Trophoblast cell (in vitro differentiated cells and primary cell): ENCODE data around the gene GRM5.
"Not testable (repeated sequence)": the region's sequence is repeated elsewhere in the genome, so short reads cannot be mapped to it uniquely, and the experiment has no call there.

Experiments
- DNase-seq, 2 donors: peaks; one replicate each; pipeline ENCODE4 v3.0.0-alpha.2; 2016
- H2AFZ ChIP-seq: 2 replicates; pipeline ENCODE4 v1.6.1; 2013; ENCODE audit warnings: low read length, moderate library complexity, mild to moderate bottlenecking; ENCODE audit not compliant: insufficient read depth, poor library complexity
- H2AK5ac ChIP-seq: 2 replicates; pipeline ENCODE4 v1.6.1; 2013; ENCODE audit warnings: mild to moderate bottlenecking, low read length
- H2BK120ac ChIP-seq: 2 replicates; pipeline ENCODE4 v1.6.1; 2013; ENCODE audit warnings: low read length, mild to moderate bottlenecking, moderate library complexity; ENCODE audit not compliant: insufficient read depth, poor library complexity
- H2BK12ac ChIP-seq: 2 replicates; pipeline ENCODE4 v1.6.1; 2013; ENCODE audit warnings: mild to moderate bottlenecking, low read length, moderate library complexity
- H2BK5ac ChIP-seq: 2 replicates; pipeline ENCODE4 v1.6.1; 2013; ENCODE audit warnings: low read length, low read depth, moderate library complexity, mild to moderate bottlenecking; ENCODE audit not compliant: poor library complexity
- H3K14ac ChIP-seq: 2 replicates; pipeline ENCODE4 v1.6.1; 2013; ENCODE audit warnings: mild to moderate bottlenecking, low read length
- H3K18ac ChIP-seq: 2 replicates; pipeline ENCODE4 v1.6.1; 2013; ENCODE audit warnings: mild to moderate bottlenecking, low read length
- H3K23ac ChIP-seq: 2 replicates; pipeline ENCODE4 v1.6.1; 2013; ENCODE audit warnings: low read length
- H3K27ac ChIP-seq: 2 replicates; pipeline ENCODE4 v1.5.1; 2013; ENCODE audit warnings: low read depth, mild to moderate bottlenecking, inconsistent platforms, low read length, moderate library complexity
- H3K27me3 ChIP-seq: 2 replicates; pipeline ENCODE4 v1.6.1; 2013; ENCODE audit warnings: inconsistent platforms, mild to moderate bottlenecking, low read length, moderate library complexity; ENCODE audit not compliant: insufficient read depth
- H3K36me3 ChIP-seq, 2 experiments: 1 replicate in 1 of 2; 2 replicates in 1 of 2; pipeline ENCODE4 v1.6.1; 2013; ENCODE audit warnings: low read length in 2 of 2, mild to moderate bottlenecking in 2 of 2, moderate library complexity in 1 of 2; ENCODE audit not compliant: insufficient read depth in 2 of 2, control insufficient read depth in 1 of 2
- H3K4ac ChIP-seq: 2 replicates; pipeline ENCODE4 v1.6.1; 2013; ENCODE audit warnings: low read depth, mild to moderate bottlenecking, low read length, moderate library complexity
- H3K4me1 ChIP-seq, 2 experiments: 1 replicate in 1 of 2; 2 replicates in 1 of 2; pipeline ENCODE4 v1.6.1; 2013; ENCODE audit warnings: low read length in 2 of 2, mild to moderate bottlenecking in 2 of 2, moderate library complexity in 1 of 2; ENCODE audit not compliant: insufficient read depth in 2 of 2, control insufficient read depth in 1 of 2
- H3K4me2 ChIP-seq: 2 replicates; pipeline ENCODE4 v1.6.1; 2013; ENCODE audit warnings: inconsistent platforms, mild to moderate bottlenecking, low read length, moderate library complexity
- H3K4me3 ChIP-seq: 2 replicates; pipeline ENCODE4 v1.5.1; 2013; ENCODE audit warnings: mild to moderate bottlenecking, low read depth, low read length, inconsistent platforms
- H3K79me1 ChIP-seq: one replicate; pipeline ENCODE4 v1.6.1; 2013; ENCODE audit warnings: low read length
- H3K79me2 ChIP-seq: 2 replicates; pipeline ENCODE4 v1.6.1; 2013; ENCODE audit warnings: low read length, mild to moderate bottlenecking; ENCODE audit not compliant: control insufficient read depth, insufficient read depth, poor library complexity
- H3K9ac ChIP-seq: 2 replicates; pipeline ENCODE4 v1.6.1; 2013; ENCODE audit warnings: mild to moderate bottlenecking, low read length
- H3K9me3 ChIP-seq: 2 replicates; pipeline ENCODE4 v1.6.1; 2013; ENCODE audit warnings: low read depth, mild to moderate bottlenecking, control low read depth, inconsistent platforms, low read length; ENCODE audit not compliant: insufficient read depth
- H4K12ac ChIP-seq: 2 replicates; pipeline ENCODE4 v1.6.1; 2013; ENCODE audit warnings: low read depth, mild to moderate bottlenecking, low read length, moderate library complexity
- H4K8ac ChIP-seq: 2 replicates; pipeline ENCODE4 v1.6.1; 2013; ENCODE audit warnings: low read depth, mild to moderate bottlenecking, low read length, moderate library complexity
- H4K91ac ChIP-seq: one replicate; pipeline ENCODE4 v1.6.1; 2013; ENCODE audit warnings: low read depth, mild to moderate bottlenecking, low read length, moderate library complexity
- WGBS: extraction: QIAGEN DNeasy Blood & Tissue Kit; methylation state at CpG from one replicate; pipeline ENCODE4 v1.1.7; 2013; ENCODE audit warnings: missing lambda C conversion rate; ENCODE audit not compliant: insufficient read length, insufficient coverage; ENCODE audit errors: extremely low coverage; 5-methylcytosine and 5-hydroxymethylcytosine counted together

Gene GRM5

GRCh38 chr11:88929665-88930064, 136.1 kb downstream of the GRM5 start:
- not testable (repeated sequence) for H3K4me1 ChIP-seq, H2BK120ac ChIP-seq, H3K27me3 ChIP-seq, H3K79me2 ChIP-seq, H3K9ac ChIP-seq, H4K91ac ChIP-seq, H2BK5ac ChIP-seq, H3K18ac ChIP-seq, H2AFZ ChIP-seq, H4K12ac ChIP-seq, H2BK12ac ChIP-seq, H3K23ac ChIP-seq, H3K4me3 ChIP-seq, H4K8ac ChIP-seq, H3K36me3 ChIP-seq, H2AK5ac ChIP-seq, H3K14ac ChIP-seq, H3K4ac ChIP-seq, H3K4me2 ChIP-seq, H3K27ac ChIP-seq, H3K79me1 ChIP-seq, H3K9me3 ChIP-seq
- WGBS = no CpG with 5 or more reads among the region's 1 CpG
- peak in 1 of 2 donors; percentile 21 for DNase-seq

GRCh38 chr11:88917065-88917464, 148.7 kb downstream of the GRM5 start:
- H2BK12ac ChIP-seq, H4K91ac ChIP-seq, H3K4ac ChIP-seq, H3K36me3 ChIP-seq, H3K14ac ChIP-seq, H3K9me3 ChIP-seq, H3K9ac ChIP-seq, H3K18ac ChIP-seq, H4K8ac ChIP-seq, H3K79me1 ChIP-seq, H3K27me3 ChIP-seq, H3K4me3 ChIP-seq, H2AFZ ChIP-seq, H3K4me2 ChIP-seq, H3K27ac ChIP-seq, H3K23ac ChIP-seq, H3K4me1 ChIP-seq, H3K79me2 ChIP-seq, H2AK5ac ChIP-seq, H2BK5ac ChIP-seq, H4K12ac ChIP-seq, DNase-seq, H2BK120ac ChIP-seq: not testable (repeated sequence)
- WGBS = no CpG with 5 or more reads among the region's 1 CpG

GRCh38 chr11:88909500-88909899, 156.3 kb downstream of the GRM5 start:
- Histone ChIP-seq H3K14ac (no peak overlapping the region), H3K36me3 (no peaks in the 10 kb centered on the region), H3K9me3 (no peaks in the 10 kb centered on the region), H3K4ac (no peak overlapping the region), H3K9ac (no peak overlapping the region), H3K18ac (no peak overlapping the region), H4K91ac (no peak overlapping the region), H3K4me2 (no peak overlapping the region), H3K79me2 (no peaks in the 10 kb centered on the region), H3K27me3 (no peaks in the 10 kb centered on the region), H3K79me1 (no peaks in the 10 kb centered on the region), H3K27ac (no peak overlapping the region), H4K12ac (no peak overlapping the region), H2BK120ac (no peak overlapping the region), H3K4me1 (no peaks in the 10 kb centered on the region), H2AFZ (no peak overlapping the region), H2BK12ac (no peak overlapping the region), H2AK5ac (no peak overlapping the region), H3K23ac (no peak overlapping the region), H2BK5ac (no peak overlapping the region), H4K8ac (no peak overlapping the region), H3K4me3 (no peak overlapping the region)
- no CpG with 5 or more reads among the region's 2 CpGs for WGBS
- no peak for DNase-seq

DNA sequence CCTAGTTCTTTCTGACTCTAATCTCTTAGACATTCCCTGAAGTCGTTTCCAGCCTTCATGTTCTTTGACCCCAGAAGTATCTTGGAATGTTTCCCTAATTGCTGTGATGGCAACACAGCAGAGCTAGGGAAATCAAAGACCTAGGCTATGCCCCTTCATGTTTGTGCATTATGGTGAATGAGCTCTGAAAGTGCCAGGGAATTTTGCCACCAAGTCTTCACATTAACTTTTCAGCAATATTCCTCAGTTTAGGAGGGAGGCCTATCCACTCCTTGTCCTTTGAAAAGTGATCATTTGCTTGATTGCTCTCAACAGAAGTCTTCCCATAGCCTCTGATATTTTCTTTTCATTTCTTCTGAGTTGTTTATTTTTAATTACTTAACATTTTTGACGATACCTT, 164.3 kb downstream of the GRM5 start:
- H2BK5ac ChIP-seq, H4K91ac ChIP-seq, H3K9ac ChIP-seq, H3K23ac ChIP-seq, H3K27me3 ChIP-seq, H3K4me2 ChIP-seq, H3K4me1 ChIP-seq, H3K4me3 ChIP-seq, H3K9me3 ChIP-seq, H4K8ac ChIP-seq, H3K18ac ChIP-seq, H2AFZ ChIP-seq, H3K79me1 ChIP-seq, H2BK12ac ChIP-seq, H3K27ac ChIP-seq, H3K36me3 ChIP-seq, H2AK5ac ChIP-seq, H3K79me2 ChIP-seq, H4K12ac ChIP-seq, H3K4ac ChIP-seq, H2BK120ac ChIP-seq, H3K14ac ChIP-seq: not testable (repeated sequence)
- DNase-seq = peak in 1 of 2 donors; percentile 1
- WGBS = no CpG with 5 or more reads among the region's 2 CpGs
